Uterus (tissue), 2 donors: ENCODE measurements around the gene ATP8B3.

Experiments used
- POLR2A ChIP-seq, 2 donors: fragments of 450-650 bp; IDR thresholded peaks; one replicate each; pipeline ENCODE4 v1.6.1; 2016; ENCODE audit warnings: antibody characterized with exemption in 2 of 2, mild to moderate bottlenecking in 1 of 2, moderate library complexity in 1 of 2
- TF ChIP-seq, protein P1 (sequence below), 4 experiments: fragments of 200-600 bp in 2 of 4; fragments of 450-650 bp in 2 of 4; sonication (generic) in 2 of 4; IDR thresholded peaks; one replicate each; pipeline ENCODE4 v1.5.1; 2016 to 2019; ENCODE audit warnings: antibody characterized with exemption in 4 of 4, mild to moderate bottlenecking in 2 of 4, moderate library complexity in 1 of 4

DNA sequence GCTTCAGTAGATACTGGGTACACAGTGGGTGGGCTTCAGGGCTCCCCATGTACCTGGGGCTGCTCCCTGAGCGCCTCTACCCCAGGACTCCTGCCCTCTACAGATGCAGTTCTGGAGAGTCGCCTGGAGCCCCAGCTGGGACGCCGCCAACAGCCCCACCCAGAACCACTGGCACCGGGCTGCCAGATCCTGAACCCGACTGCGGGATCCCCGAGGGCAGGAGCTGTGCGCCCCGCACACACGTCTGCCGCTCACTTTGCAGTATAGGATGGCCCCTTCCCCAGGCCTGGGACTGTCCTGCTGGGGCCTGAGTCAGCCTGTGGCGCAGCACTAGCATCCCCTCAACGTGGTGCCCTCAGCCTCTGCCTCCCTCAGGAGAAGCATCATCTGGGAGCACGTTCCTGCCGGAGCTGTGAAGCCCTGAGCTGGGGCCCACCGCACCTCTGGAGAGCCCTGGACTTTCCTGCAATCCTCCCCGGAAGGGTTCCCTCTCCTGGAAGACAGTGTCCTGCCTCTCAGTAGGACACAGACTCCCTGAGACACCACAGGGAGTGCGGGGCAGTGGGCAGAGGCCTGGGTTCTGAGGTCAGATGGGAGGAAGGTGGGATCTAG, 32.5 kb upstream of the ATP8B3 start:
- TF ChIP-seq, protein P1, sequence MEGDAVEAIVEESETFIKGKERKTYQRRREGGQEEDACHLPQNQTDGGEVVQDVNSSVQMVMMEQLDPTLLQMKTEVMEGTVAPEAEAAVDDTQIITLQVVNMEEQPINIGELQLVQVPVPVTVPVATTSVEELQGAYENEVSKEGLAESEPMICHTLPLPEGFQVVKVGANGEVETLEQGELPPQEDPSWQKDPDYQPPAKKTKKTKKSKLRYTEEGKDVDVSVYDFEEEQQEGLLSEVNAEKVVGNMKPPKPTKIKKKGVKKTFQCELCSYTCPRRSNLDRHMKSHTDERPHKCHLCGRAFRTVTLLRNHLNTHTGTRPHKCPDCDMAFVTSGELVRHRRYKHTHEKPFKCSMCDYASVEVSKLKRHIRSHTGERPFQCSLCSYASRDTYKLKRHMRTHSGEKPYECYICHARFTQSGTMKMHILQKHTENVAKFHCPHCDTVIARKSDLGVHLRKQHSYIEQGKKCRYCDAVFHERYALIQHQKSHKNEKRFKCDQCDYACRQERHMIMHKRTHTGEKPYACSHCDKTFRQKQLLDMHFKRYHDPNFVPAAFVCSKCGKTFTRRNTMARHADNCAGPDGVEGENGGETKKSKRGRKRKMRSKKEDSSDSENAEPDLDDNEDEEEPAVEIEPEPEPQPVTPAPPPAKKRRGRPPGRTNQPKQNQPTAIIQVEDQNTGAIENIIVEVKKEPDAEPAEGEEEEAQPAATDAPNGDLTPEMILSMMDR (IDR thresholded peaks at IDR 0.05): no peak
- no peak for TF ChIP-seq POLR2A (IDR thresholded peaks at IDR 0.05)
